ENCODE measurements around the gene TPT1.

The TPT1 gene

GRCh38 chr13:45314822-45315221 is 26.2 kb downstream of the TPT1 start:
- H3K4me3 ChIP-seq (ENCODE audit: control insufficient read depth, low read depth, low read length) = no peak overlapping the region
- TF ChIP-seq, protein P1, sequence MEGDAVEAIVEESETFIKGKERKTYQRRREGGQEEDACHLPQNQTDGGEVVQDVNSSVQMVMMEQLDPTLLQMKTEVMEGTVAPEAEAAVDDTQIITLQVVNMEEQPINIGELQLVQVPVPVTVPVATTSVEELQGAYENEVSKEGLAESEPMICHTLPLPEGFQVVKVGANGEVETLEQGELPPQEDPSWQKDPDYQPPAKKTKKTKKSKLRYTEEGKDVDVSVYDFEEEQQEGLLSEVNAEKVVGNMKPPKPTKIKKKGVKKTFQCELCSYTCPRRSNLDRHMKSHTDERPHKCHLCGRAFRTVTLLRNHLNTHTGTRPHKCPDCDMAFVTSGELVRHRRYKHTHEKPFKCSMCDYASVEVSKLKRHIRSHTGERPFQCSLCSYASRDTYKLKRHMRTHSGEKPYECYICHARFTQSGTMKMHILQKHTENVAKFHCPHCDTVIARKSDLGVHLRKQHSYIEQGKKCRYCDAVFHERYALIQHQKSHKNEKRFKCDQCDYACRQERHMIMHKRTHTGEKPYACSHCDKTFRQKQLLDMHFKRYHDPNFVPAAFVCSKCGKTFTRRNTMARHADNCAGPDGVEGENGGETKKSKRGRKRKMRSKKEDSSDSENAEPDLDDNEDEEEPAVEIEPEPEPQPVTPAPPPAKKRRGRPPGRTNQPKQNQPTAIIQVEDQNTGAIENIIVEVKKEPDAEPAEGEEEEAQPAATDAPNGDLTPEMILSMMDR (IDR thresholded peaks at IDR 0.05; ENCODE audit: control insufficient read depth, insufficient read depth, low read depth, low read length, missing control alignments) = no peak
- no peak for DNase-seq (ENCODE audit: low read depth)

DNA sequence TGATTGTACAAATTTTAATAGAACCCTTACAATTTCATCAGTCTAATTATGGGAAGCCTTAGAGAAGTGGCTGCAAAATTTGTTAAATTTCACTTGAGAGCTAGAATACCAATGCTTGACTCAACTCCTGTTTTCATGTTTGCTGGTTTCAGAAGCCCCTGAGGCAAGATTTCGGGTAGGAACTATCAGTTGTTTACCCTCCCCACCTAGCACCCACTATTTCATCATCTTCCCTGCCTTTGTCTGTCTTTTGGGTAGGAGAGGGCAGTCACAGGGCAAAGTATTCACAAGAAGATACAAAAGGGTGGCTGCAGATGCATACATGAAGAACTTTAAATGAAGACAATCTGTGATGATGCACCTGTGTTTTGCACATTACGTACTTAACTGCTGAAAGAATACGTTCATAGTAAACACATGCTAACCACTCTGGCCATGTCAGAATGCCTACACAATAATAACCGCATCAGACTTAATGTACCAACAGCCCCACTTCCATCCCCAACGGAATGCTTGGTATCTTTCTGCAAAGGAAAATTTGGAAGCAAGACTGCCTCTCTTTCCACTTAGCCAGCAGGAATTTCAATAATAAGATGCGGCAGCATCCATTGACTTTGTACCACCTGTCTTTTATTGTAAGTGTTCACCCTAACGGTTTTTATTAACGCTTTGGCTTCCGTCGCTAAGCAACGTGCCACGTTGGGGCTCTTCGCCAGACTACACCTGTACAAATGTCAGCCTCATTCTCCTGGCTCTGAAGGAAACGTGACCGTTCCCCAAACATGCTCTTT is 30.4 kb downstream of the TPT1 start:
- TF ChIP-seq, protein P1 (IDR thresholded peaks at IDR 0.05; ENCODE audit: control insufficient read depth, insufficient read depth, low read depth, low read length, missing control alignments) = no peak
- peak overlapping the region; percentile 27; the same call in 1 of the 2 replicates for H3K4me3 ChIP-seq (ENCODE audit: control insufficient read depth, low read depth, low read length)
- DNase-seq (ENCODE audit: low read depth) = no peak

GRCh38 chr13:45306966-45307365 is 34.0 kb downstream of the TPT1 start:
- DNase-seq (ENCODE audit: low read depth) = no peak
- H3K4me3 ChIP-seq (ENCODE audit: control insufficient read depth, low read depth, low read length) = no peak overlapping the region
- TF ChIP-seq, protein P1 (IDR thresholded peaks at IDR 0.05; ENCODE audit: control insufficient read depth, insufficient read depth, low read depth, low read length, missing control alignments) = no peak

GRCh38 chr13:45305079-45305478 is 35.9 kb downstream of the TPT1 start:
- no peak overlapping the region for H3K4me3 ChIP-seq (ENCODE audit: control insufficient read depth, low read depth, low read length)
- TF ChIP-seq, protein P1 (IDR thresholded peaks at IDR 0.05; ENCODE audit: control insufficient read depth, insufficient read depth, low read depth, low read length, missing control alignments) = no peak
- no peak for DNase-seq (ENCODE audit: low read depth)

DNA sequence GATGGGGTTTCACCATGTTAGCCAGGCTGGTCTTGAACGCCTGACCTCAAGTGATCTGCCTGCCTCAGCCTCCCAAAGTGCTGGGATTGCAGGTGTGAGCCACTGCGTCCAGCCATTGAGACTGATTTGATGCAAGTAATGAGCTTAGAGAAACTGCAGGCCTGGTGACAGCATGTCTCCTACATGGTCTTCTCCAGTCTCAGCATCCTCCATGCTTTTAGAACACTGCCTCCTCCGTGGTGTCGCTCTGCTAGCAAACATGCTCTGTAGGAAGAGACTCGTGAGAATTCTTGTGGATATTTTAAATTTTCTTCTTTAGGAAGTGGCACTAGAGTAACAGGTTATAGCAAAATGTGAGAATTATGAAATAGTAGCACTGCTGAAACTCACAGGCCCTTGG is 37.1 kb downstream of the TPT1 start:
- DNase-seq (ENCODE audit: low read depth) = no peak
- no peak overlapping the region for H3K4me3 ChIP-seq (ENCODE audit: control insufficient read depth, low read depth, low read length)
- TF ChIP-seq, protein P1 (IDR thresholded peaks at IDR 0.05; ENCODE audit: control insufficient read depth, insufficient read depth, low read depth, low read length, missing control alignments) = no peak

GRCh38 chr13:45303026-45303425 is 38.0 kb downstream of the TPT1 start:
- no peak for DNase-seq (ENCODE audit: low read depth)
- no peak overlapping the region for H3K4me3 ChIP-seq (ENCODE audit: control insufficient read depth, low read depth, low read length)
- TF ChIP-seq, protein P1 (IDR thresholded peaks at IDR 0.05; ENCODE audit: control insufficient read depth, insufficient read depth, low read depth, low read length, missing control alignments) = no peak

Measured in AG09309 (cell line).